NK-92 (cell line): Measurements from ENCODE around the gene ADAM21.
"Not testable (repeated sequence)": the region's sequence is repeated elsewhere in the genome, so short reads cannot be mapped to it uniquely, and the experiment has no call there.

Experiments used
- DNase-seq: peaks from one replicate; lab custom pipeline; 2025; ENCODE audit not compliant: unreplicated experiment; lab: John Stamatoyannopoulos, UW

The ADAM21 gene

DNA sequence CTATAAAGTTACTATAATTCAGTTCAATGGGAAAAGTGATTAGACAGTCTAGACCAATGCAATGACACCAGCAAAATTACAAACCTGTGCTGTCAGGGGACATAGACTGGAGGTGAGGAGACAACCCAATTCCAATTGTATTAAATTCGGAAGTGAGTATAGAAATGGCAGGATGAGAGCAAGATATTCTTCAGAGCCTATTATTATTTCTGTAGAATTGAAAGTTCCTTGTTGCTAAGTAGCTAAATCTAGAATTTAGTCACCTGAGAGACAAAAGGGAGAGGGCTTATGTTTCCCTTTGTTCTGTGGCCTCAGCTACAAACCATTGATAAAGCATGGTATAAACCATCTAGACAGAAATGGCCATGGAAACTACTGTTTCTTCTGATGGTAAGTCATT lies at the start of gene ADAM21:
Gene ADAM21, plus strand, starts transcription at position 301 of the 400 bp plus-strand sequence. CDS start 5,326 bp downstream, outside the sequence.
- no peak for DNase-seq

DNA sequence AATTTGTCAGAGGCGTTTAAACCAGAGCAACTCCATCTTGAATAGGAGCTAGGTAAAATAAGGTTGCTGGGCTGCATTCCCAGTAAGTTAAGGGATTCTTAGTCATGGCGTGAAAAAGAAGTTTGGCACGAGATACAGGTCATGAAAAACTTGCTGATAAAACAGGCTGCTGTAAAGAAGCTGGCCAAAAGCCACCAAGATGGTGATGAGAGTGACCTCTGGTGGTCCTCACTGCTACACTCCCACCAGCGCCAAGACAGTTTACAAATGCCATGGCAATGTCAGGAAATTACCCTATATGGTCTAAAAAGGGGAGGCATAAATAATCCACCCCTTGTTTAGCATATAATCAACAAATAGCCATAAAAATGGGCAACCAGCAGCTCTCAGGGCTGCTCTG lies 48.6 kb upstream of the ADAM21 start:
- DNase-seq = not testable (repeated sequence)

DNA sequence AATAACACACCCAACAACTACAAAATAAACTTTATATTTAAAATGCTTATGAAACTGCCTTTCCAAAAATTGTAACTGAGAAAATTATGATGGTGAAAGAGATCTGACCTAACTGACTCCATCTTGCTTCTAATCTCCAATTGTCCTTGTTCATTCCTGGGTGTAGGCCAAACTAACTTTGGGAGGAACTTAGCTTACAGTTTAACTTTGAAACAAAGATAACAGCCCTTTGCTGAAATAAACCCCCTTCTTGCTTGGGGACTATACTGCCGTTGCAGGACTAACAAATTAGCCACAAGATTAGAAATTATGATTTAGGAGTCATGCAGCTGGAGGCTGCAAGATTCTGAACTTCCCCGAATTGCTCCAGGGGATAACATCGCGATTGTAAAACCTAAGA lies 45.8 kb upstream of the ADAM21 start:
- not testable (repeated sequence) for DNase-seq

DNA sequence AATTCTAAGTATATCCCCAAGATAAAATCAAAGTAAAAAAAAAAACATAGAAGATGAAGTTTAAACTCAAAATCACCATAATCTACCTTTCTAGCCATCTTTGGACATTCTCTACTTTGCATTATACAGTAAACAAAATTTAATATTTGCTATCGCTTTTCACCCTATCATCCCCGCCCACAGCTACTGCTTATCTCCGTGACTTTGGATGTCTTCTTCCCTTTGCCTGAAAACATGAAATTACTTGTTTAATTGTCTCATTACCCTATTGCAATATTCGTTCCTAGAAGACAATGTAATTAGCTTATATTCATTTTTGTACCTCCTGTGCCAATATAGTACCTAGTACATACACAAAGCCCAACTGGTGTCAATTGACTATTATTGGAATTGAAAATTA lies 44.4 kb upstream of the ADAM21 start:
- no peak for DNase-seq

DNA sequence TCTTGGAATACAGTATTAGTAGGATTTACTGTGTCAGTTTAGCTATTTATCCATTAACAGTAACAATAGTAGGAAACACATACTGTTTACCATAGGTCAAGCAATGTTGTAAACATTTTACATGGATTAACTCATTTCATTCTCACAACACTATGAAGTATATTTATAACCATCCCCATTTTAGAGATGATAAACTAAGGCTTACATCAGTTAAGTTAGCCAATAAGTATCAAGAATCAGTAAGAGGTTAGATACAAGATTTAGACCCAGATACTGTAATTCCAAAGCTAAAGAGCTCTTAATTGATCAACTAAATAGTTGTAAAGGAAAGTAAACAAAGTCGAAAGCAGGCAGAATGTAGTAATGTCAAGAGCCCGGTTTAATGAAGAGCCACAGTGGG lies 36.2 kb upstream of the ADAM21 start:
- DNase-seq = no peak

DNA sequence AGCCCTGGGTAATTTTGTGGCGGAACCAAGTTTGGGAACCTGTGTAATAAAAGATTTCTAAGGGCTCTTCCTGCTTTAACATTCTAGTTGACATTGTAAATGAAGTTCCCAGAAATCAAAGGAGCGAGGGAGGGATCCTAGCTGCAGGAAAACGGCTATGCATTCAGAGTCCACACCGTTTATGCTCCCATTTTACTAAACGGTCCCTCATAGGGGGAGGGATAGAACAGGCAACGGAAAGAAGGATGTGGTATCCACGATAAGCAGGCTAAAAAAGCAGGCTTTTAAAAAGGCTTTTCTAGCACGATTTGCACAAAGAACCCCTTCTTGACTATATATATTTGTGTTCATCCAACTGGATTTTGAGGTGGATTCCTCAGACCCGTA lies 35.6 kb upstream of the ADAM21 start:
- DNase-seq = no peak

DNA sequence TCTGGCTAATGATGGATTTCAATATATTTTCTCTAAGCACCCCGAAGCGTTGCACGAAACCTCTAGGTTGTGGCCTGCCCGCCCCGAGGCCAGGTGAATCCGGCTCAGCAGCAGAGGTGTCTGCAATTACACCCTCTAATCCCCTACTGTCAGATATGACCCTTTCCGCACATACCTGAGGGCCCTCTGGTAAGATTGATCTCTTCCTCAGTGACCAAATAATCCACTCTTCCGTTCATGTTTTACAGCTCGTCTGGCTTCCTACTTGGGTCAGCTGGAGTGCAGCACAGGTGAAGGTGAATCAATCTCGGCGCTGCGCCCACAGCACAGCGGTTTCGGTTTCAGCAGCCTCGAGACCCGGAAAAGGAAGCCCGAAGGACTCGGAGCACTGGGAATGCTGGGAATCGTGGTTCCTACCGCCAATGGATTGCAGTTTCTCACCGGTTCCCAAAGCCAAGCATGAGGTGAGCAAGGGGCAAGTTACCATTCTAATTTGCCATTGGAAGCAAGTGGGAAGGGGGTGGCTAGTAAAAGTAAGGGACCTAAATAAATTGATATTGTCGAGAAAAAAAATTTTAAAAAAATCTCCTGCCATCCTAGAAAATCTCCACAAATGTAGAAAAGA lies 35.1 kb upstream of the ADAM21 start, which contains the start of gene SYNJ2BP:
Gene SYNJ2BP, minus strand, starts transcription at position 366 of the 625 bp plus-strand sequence. Its CDS starts 127 bp downstream, at position 239.
- DNase-seq = no peak

DNA sequence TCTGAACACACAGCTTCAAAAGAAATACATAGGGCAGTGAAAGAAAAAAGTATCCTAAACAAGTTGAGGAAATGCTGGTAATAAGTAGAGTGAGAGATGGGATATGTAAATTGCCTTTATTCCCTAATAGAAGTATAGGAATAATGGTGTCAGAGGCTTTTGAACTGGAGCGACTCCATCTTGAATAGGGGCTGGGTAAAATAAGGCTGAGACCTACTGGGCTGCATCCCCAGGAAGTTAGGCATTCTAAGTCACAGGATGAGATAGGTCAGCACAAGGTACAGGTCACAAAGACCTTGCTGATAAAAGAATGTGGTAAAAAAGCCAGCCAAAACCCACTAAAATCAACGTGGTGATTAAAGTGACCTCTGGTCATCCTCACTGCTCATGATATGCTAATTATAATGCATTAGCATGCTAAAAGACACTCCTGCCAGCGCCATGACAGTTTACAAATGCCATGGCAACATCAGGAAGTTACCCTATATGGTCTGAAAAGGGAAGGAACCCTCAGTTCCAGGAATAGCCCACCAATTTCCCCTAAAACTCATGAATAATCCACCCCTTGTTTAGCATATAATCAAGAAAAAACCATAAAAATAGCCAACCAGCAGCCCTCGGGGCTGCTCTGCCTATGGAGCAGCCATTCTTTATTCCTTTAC lies 32.6 kb upstream of the ADAM21 start:
- DNase-seq = not testable (repeated sequence)

DNA sequence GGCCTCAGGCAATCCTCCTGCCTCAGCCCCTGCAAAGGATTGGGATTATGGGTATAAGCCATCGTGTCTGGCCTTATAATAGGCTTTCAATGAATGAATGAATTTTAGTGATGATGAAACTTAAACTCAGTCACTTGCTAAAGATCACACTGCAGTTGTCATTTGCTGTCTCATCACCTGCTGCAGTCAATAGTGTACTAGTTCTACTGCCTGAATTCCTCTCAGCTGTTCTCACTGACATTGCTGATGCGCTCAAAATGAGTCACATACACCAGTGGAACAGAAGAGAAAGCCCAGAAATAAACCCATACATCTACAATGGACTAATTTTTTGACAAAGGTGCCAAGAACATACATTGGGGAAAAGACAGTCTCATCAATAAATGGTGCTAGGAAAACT lies 29.4 kb upstream of the ADAM21 start:
- no peak for DNase-seq

DNA sequence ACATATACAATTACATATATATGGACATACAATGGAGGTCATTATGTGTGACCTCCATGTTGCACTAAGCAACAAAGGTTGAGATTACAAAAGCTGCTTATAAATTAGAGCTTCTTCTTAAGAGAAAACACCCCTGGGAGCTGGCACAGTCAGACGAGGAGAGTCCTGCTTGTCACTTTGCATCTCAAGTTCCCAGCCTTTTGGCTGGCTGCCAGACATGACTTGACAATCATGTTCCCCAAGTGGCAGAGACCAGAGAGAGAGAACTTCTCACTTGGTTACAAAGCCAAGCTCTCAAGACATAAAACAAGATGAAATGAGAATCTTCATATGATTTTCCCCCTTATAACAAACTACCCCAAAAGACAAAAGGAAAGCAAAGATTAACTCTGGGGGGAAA lies 26.6 kb upstream of the ADAM21 start:
- DNase-seq = no peak

DNA sequence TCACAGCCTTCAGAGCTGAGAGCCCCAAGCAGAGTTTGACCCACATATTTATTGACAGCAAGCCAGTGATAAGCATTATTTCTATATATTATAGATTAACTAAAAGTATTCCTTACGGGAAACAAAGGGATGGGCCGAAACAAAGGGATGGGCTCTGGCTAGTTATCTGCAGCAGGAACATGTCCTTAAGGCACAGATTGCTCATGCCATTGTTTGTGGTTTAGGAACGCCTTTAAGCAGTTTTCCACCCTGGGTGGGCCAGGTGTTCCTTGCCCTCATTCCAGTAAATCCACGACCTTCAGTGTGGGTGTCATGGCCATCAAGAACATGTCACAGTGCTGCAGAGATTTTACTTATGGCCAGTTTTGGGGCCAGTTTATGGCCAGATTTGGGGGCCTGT lies 25.4 kb upstream of the ADAM21 start:
- not testable (repeated sequence) for DNase-seq

DNA sequence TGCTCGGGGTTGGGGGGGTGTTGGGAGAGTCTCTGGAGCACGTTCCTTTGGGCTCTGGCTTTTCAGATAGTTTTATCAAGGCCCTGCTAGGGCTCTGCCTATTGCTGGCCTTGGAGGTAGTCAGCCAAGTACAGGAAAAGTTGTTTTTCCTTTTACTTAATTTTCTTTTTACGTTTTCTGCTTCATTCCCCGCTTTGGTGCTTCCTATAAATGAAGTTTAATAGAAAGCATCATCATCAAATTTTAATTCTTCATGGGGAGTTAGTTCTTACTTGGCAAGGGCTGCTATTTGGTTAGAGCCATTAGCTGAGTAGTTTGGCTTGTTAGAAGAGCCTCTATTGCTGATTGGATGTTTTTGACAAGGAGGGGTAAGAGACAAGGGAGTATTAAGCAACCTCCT lies 15.1 kb upstream of the ADAM21 start:
- DNase-seq = no peak

DNA sequence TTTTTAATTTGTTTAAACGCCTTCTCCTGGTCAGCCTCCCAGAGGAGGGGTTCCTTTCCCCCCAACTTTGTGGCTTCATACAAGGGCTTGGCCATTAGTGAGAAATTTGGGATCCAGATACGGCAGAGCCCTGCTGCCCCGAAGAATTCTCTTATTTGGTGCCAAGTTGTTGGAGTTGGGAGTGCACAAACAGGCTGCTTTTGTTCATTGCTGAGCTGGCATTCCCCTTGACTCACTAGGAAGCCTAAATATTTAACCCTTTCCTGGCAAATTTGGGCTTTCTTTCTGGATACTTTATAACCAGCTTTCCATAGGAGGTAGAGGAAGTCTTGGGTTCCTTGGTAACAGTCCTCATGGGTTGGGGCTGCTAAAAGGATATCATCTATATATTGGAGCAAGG lies 10.3 kb upstream of the ADAM21 start:
- no peak for DNase-seq

DNA sequence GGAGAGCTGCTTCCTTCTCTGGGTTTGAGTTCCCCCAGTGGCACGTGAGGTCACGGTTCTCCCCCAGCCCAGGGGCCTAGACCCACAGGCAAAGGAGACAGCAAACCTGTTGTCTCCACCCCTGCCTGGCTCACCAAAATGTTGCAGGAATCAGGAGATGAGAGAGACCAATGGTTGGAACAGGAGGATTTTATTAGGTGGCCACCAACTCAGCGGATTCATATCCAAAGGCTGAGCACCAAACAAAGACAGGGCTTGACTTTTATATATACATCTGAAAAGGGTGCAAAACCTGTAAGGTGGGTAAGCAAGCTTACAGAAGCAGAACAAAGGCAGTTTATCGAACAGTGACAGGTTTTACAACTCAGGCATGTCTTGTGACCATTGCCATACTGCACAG lies 9.2 kb upstream of the ADAM21 start:
- DNase-seq = no peak

DNA sequence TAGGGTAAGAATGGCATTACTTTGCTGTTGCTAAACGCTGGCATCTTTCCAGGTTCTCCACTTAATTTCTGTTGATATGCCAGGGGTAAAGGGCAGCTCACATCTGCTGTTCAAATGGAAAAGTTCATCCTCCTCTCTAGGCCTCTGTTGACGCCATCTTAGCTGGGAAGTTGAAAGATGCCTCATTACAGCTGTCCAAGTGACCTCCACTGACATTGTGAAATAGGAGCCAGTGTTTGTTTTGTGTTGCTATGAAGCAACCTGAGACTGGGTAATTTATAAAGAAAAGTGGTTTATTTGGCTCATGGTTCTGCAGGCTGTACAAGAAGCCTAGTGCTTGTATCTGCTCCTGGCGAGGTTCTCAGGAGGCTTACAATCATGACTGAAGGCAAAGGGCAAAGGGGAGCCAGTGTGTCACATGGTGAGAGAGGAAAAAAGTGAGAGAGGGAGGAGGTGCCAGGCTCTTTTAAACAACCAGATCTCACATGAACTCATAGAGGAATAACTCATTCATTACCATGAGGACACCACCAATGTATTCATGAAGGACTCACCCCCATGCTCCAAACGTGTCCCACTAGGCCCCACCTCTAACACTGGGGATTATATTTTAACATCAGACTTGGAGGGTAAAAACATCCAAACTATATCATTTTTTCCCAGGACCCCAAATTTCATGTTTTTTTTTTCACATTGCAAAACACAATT lies 3.2 kb upstream of the ADAM21 start:
- no peak for DNase-seq

DNA sequence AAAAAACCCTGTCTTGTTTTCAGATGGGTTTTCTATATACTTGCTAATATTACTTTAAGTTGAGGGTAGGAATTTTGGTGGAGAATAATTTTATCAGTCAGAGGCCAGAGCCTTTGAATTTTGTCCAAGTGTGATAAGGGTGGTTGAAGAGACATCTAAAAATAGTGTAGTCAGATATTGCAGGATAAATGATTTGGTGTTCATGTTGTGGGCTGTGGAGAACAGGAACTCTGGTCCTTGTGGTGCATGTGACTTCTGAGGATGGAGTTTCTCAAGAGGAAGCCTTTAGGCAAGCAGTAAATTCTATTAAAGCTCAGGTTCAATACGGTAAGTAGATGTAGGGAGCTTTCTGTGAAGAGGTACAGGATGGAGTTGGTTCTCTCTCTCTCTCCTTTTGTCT lies 2.8 kb downstream of the ADAM21 start:
- DNase-seq = no peak

DNA sequence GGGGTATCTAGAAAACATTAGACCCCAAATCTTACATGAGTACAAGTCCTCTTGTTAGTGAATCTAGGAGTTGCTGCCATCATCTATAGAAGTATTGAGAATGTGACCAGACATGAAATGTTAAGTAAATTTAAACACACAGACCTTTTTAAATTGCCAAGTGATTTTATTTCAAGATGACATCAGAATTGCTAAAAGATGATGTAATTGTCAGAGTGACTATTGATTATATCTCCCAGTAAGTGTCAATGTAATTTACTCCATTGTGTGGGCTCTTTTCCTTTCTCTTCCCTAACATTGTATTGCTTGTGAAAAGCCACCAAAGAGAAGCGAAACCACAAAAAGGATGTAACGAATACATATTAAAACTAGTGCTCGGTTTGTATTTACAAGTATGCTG lies 16.8 kb downstream of the ADAM21 start:
- no peak for DNase-seq

DNA sequence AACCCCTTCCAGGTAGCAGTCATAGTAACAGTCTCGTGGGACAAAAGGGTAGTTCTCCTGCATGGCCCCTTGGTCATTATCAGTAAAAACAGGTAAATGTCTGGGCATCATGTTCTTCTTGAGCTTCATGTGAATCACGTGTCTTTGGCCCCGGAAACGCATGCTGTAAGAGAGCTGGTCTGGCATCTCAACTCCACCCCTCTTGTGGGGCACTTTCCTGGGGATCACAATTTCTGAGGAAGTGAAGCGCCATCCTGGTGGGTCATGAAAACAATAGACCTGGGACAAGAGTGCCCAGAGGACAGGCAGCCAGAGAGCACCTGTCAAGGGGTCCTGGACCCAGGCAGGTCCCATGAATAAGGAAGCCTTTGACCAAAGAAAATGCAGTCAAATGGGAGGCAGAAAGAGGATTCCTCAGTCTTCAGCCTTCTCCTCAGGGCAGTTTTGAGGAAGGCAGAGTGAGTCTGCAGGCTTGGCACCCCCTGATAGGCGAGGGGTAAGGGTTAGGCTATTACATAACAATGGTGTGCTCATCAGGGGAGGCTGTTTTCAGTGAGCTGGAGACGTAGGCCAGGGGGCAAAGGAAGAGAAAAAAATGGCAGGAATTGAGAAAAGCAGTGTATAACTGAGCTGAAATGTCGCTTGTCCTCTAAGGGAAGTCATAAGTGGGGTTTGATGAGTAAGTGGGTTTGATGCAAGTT lies 19.0 kb downstream of the ADAM21 start:
- not testable (repeated sequence) for DNase-seq

DNA sequence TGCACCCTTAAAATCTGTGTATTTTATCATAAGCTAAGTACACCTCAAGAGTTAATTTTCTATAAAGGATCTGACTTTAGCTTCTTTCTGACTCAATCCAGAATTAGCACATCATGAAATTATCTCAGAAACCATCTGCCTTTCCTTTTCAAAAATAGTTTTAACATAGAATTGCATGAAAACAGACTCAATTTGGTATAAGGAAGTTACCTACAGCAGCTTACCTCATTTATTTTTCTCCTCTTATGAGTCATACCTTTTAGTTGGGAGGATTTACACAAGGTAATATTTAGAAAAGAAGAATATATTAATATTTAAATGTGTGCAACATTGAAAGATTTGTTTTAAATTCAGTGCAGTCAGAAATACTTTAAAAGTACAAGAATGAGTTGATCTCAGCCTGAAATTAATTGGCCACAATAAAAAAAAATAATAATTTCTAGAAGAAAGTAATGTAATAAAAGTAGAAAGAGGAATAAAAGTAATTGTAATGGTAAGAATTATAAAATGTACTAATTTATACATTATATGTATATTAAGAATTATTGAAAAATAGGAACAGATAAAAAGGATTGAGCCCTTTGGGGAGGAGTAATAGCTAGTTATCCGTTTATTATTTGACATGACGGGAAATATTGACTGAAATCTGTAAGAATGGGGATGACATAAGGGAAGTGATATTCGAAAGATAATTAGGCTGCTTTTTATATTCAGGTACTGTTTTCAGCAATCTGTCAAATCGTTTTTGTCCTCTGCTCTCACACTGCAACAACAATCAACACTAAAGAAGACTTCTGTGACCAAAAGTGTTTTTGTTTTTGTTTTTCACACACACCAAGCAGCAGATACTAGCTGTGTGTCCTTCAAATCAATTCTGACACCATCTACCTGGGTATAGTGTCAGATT lies 20.5 kb downstream of the ADAM21 start:
- no peak for DNase-seq

DNA sequence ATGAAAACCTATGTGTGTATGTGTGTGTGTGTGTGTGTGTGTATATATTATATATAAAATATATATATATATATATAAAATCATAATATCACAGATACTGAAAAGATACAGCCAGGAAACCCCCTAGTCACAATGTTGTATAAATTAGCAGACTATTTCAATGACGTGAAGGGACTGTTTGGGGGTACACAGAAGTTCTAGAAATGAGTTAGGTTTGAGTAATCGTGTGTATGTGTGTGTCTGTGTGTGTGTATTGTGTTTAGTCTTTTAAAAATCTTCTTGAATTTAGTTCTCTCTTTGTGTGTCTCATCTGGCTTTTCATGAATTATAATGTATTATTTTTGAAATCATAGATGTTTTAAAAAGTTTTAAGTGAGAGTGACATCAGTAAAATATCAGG lies 21.9 kb downstream of the ADAM21 start:
- no peak for DNase-seq

DNA sequence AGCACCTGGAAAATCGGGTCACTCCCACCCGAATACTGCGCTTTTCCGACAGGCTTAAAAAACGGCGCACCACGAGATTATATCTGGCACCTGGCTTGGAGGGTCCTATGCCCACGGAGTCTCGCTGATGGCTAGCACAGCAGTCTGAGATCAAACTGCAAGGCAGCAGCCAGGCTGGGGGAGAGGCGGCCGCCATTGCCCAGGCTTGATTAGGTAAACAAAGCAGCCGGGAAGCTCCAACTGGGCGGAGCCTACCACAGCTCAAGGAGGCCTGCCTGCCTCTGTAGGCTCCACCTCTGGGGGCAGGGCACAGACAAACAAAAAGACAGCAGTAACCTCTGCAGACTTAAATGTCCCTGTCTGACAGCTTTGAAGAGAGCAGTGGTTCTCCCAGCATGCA lies 23.5 kb downstream of the ADAM21 start:
- not testable (repeated sequence) for DNase-seq
